ENCODE data around the gene NR1H4. TPM values are rescaled to one million over a fixed set of nuclear protein-coding genes. Genes with fewer than 3 reads are reported as not detected.

The NR1H4 gene
- total RNA-seq, 1 donor from 2014 or later, result 0.13 TPM

DNA sequence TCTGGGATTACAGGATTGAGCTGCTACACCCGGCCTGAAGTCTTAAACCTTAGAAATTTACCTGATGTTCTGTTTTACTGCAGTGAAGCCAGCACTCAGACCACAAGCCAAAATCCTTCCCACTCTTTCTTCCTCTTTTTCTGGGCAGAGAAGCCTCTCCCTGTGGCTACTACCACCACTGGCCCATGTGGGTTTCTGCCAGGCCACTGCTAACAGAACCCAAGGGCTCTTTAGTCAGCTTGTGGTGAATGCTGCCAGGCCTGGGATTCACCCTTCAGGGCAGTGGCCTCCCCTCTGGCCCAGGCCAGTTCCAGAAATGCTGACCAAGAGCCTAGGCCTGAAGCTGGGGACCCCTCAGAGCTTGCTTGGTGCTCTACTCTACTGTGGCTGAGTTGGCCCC, 135.1 kb downstream of the NR1H4 start:
- no peaks in the 10 kb centered on the region for H3K36me3 ChIP-seq (ENCODE audit: control insufficient read depth, insufficient read depth, low read length)
- no peak for DNase-seq (ENCODE audit: low read depth)
- no peak overlapping the region for H3K4me3 ChIP-seq (ENCODE audit: low read depth, low read length)
- no peak for TF ChIP-seq CTCF (IDR thresholded peaks at IDR 0.05; ENCODE audit: insufficient read depth, low read length, poor library complexity, severe bottlenecking)
- no peaks in the 10 kb centered on the region for H3K27me3 ChIP-seq (ENCODE audit: control insufficient read depth, insufficient read depth, low read length)

DNA sequence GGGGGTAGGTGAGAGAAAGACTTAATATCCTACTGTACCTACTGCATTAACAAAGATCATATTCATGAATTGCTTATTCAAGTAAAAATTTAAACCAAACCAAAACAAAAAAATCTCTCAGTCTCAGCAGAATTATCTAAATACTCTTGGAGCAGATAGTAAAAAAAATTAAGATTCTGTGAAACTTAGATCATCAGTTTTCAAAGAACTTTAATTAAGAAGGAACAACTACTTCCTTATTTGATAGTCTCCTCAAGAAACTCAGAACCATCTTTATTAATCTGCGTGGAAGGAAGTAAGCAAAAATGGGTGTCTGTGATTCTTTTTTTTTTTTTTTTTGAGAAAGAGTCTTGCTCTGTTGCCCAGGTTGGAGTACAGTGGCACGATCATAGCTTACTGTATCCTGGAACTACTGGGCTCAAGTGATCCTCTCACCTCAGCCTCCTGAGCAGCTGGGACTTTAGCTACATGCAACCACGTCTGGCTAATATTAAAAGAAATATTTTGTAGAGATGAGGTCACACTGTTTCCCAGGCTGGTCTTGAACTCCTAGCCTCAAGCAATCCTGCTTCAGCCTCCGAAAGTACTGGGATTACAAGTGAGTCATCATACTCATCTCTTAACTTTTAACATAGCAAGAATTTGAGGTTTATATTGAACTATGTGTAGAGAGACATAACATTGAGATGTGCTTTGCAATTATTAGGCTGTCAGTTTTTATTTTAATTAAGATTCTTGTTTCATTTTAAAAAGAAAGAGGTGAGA, 137.2 kb downstream of the NR1H4 start:
- DNase-seq (ENCODE audit: low read depth), result no peak
- H3K4me3 ChIP-seq (ENCODE audit: low read depth, low read length), result no peak overlapping the region
- TF ChIP-seq CTCF (IDR thresholded peaks at IDR 0.05; ENCODE audit: insufficient read depth, low read length, poor library complexity, severe bottlenecking), result no peak

GRCh38 chr12:100612606-100613005, 138.9 kb downstream of the NR1H4 start:
- TF ChIP-seq CTCF (IDR thresholded peaks at IDR 0.05; ENCODE audit: insufficient read depth, low read length, poor library complexity, severe bottlenecking), result no peak
- H3K36me3 ChIP-seq (ENCODE audit: control insufficient read depth, insufficient read depth, low read length), result no peaks in the 10 kb centered on the region
- no peaks in the 10 kb centered on the region for H3K27me3 ChIP-seq (ENCODE audit: control insufficient read depth, insufficient read depth, low read length)
- H3K4me3 ChIP-seq (ENCODE audit: low read depth, low read length), result no peak overlapping the region
- DNase-seq (ENCODE audit: low read depth), result no peak

More for the DNA sequence above, 137.2 kb downstream of the NR1H4 start:
- no peaks in the 10 kb centered on the region for H3K27me3 ChIP-seq (ENCODE audit: control insufficient read depth, insufficient read depth, low read length)
- no peaks in the 10 kb centered on the region for H3K36me3 ChIP-seq (ENCODE audit: control insufficient read depth, insufficient read depth, low read length)

Other genes starting within 250 kb of the NR1H4 start
- 0.14 and 1.0 TPM in 2 replicates for gene DEPDC4, start 206.8 kb upstream of the NR1H4 start, total RNA-seq
- gene SCYL2, start 206.7 kb upstream of the NR1H4 start, total RNA-seq, result 39.0 and 47.5 TPM in 2 replicates
- under 0.01 TPM in 1 of 2 replicates, not detected in the other for gene SLC17A8, start 116.8 kb upstream of the NR1H4 start, total RNA-seq
- 2.5 and 7.3 TPM in 2 replicates for gene GAS2L3, start 99.8 kb downstream of the NR1H4 start, total RNA-seq